Activated CD8-positive, alpha-beta T cell treated with anti-CD3 and anti-CD28 coated beads for 36 hours (primary cell): ENCODE measurements around the gene PURB. TPM values are rescaled to one million over a fixed set of nuclear protein-coding genes. Genes with fewer than 3 reads are reported as not detected.
"Not testable (repeated sequence)": the region's sequence is repeated elsewhere in the genome, so short reads cannot be mapped to it uniquely, and the experiment has no call there.

Experiments used
- ATAC-seq: fragments of 200-7000 bp; cut with Tn5 transposase; one replicate; pipeline ENCODE4 v1.10.0; 2021; ENCODE audit warnings: mild to moderate bottlenecking, moderate library complexity
- CTCF ChIA-PET: fragments of 350-600 bp; sonication (Branson Sonifier 250); formaldehyde crosslinking; loops from one replicate; lab custom pipeline; 2021; ENCODE audit warnings: antibody characterized with exemption; lab: Charles Lee
- POLR2A ChIA-PET: fragments of 350-600 bp; sonication (Branson Sonifier 250); formaldehyde crosslinking; loops from one replicate; lab custom pipeline; 2021; ENCODE audit warnings: antibody characterized with exemption; lab: Charles Lee
- DNase-seq: peaks from one replicate; pipeline ENCODE4 v3.0.0-alpha.2; 2020
- H3K27ac Mint-ChIP-seq: one replicate; pipeline ENCODE4 v1.8.0; 2021; ENCODE audit warnings: mild to moderate bottlenecking, mixed read lengths
- H3K27me3 Mint-ChIP-seq: one replicate; pipeline ENCODE4 v1.8.0; 2021; ENCODE audit warnings: mixed read lengths
- H3K36me3 Mint-ChIP-seq: one replicate; pipeline ENCODE4 v1.8.0; 2021; ENCODE audit warnings: low read depth, mixed read lengths
- H3K4me1 Mint-ChIP-seq: one replicate; pipeline ENCODE4 v1.8.0; 2021; ENCODE audit warnings: low read depth, mixed read lengths
- H3K4me3 Mint-ChIP-seq: one replicate; pipeline ENCODE4 v1.8.0; 2021; ENCODE audit warnings: mild to moderate bottlenecking, moderate library complexity, mixed read lengths
- H3K9me3 Mint-ChIP-seq: one replicate; pipeline ENCODE4 v1.8.0; 2021; ENCODE audit warnings: mixed read lengths
- CTCF ChIP-seq: fragments of 200-600 bp; IDR thresholded peaks from one replicate; pipeline ENCODE4 v1.8.0; 2022; ENCODE audit warnings: antibody characterized with exemption, mild to moderate bottlenecking
- intact Hi-C: fragments of 100-400 bp; cut with micrococcal nuclease; formaldehyde crosslinking; loops from one replicate; pipeline ENCODE4 v1.10.0; 2022
- total RNA-seq, 2 experiments: library from RNA; stranded (reverse); gene quantifications; one replicate each; pipeline ENCODE4 v1.2.3, GENCODE V29; 2021

PURB gene
- 10 to 100 TPM; 20.5 to 21.0 TPM for total RNA-seq

GRCh38 chr7:44885394-44886317, at the start of gene PURB:
Gene PURB, minus strand, starts transcription at chr7:44885530. Its CDS starts 182 bp downstream, at chr7:44885348.
- peak within 1 kb of the TSS; percentile 98 for H3K27ac Mint-ChIP-seq
- ChIA-PET CTCF (interaction anchor here (0.7 to 1.8 kb wide), 12 partner anchors 12 to 304 kb away, joined by 3 to 9 read pairs (median 4); partner anchors contain the start of gene H2AZ2), POLR2A (interaction anchor here (0.6 to 3.2 kb wide), 32 partner anchors 9 to 882 kb away, joined by 3 to 49 read pairs (median 4); partner anchors contain the start of genes DDX56, H2AZ2, OGDH and TBRG4)
- H3K27me3 Mint-ChIP-seq = no peaks in the 10 kb centered on the region
- intact Hi-C loops = loop anchor here (5.0 kb wide), 1 partner anchor 37 kb away; no protein-coding TSS in a partner anchor
- no peak for TF ChIP-seq CTCF
- DNase-seq (peak; percentile 97), ATAC-seq (peak; percentile 94)
- H3K9me3 Mint-ChIP-seq = peaks cover 9% of the 10 kb centered on the region
- H3K36me3 Mint-ChIP-seq = peaks cover 43% of the 10 kb centered on the region
- peaks cover 51% of the 10 kb centered on the region for H3K4me1 Mint-ChIP-seq
- peak within 1 kb of the TSS; percentile 96 for H3K4me3 Mint-ChIP-seq

GRCh38 chr7:44935016-44935415, 49.7 kb upstream of the PURB start:
- CTCF ChIA-PET = no interaction called here
- Mint-ChIP-seq H3K9me3 (no peaks in the 10 kb centered on the region), H3K4me3 (no peak overlapping the region), H3K27me3 (peaks cover 2% of the 10 kb centered on the region), H3K4me1 (no peaks in the 10 kb centered on the region), H3K36me3 (no peaks in the 10 kb centered on the region), H3K27ac (no peak overlapping the region)
- intact Hi-C loops = no loop called here
- DNase-seq (no peak), ATAC-seq (no peak)
- POLR2A ChIA-PET = interaction anchor here (0.8 kb wide), 1 partner anchor 20 kb away, joined by 3 read pairs; no protein-coding TSS in a partner anchor
- TF ChIP-seq CTCF = no peak

- H3K4me1 Mint-ChIP-seq, CTCF ChIA-PET, ATAC-seq, intact Hi-C loops, H3K27ac Mint-ChIP-seq, H3K4me3 Mint-ChIP-seq, DNase-seq, H3K9me3 Mint-ChIP-seq, H3K36me3 Mint-ChIP-seq, H3K27me3 Mint-ChIP-seq: not testable (repeated sequence)
- POLR2A ChIA-PET = interaction anchor here (0.8 kb wide), 1 partner anchor 21 kb away, joined by 3 read pairs; no protein-coding TSS in a partner anchor
Observed at GRCh38 chr7:44934510-44934909, 49.2 kb upstream of the PURB start.

GRCh38 chr7:44930921-44931320, 45.6 kb upstream of the PURB start:
- Mint-ChIP-seq H3K27me3 (peaks cover 3% of the 10 kb centered on the region), H3K9me3 (no peaks in the 10 kb centered on the region), H3K4me1 (no peaks in the 10 kb centered on the region), H3K4me3 (no peak overlapping the region), H3K36me3 (no peaks in the 10 kb centered on the region), H3K27ac (no peak overlapping the region)
- CTCF ChIA-PET = no interaction called here
- POLR2A ChIA-PET = no interaction called here
- DNase-seq (no peak), ATAC-seq (no peak)
- intact Hi-C loops = no loop called here
- TF ChIP-seq CTCF = no peak

- Mint-ChIP-seq H3K4me1 (peaks cover 16% of the 10 kb centered on the region), H3K4me3 (no peak overlapping the region), H3K27me3 (peaks cover 3% of the 10 kb centered on the region), H3K36me3 (no peaks in the 10 kb centered on the region), H3K9me3 (no peaks in the 10 kb centered on the region), H3K27ac (no peak overlapping the region)
- POLR2A ChIA-PET = interaction anchor here (1.0 to 4.5 kb wide), 5 partner anchors 37 to 74 kb away, joined by 3 to 25 read pairs (median 5); partner anchors contain the start of genes H2AZ2 and PURB
- DNase-seq (no peak), ATAC-seq (no peak)
- intact Hi-C loops = loop anchor here (5.0 kb wide), 1 partner anchor 35 kb away; the partner anchor contains the start of gene PURB
- CTCF ChIA-PET = interaction anchor here (0.6 to 10.5 kb wide), 16 partner anchors 10 to 1285 kb away, joined by 3 to 199 read pairs (median 4); partner anchors contain the start of genes H2AZ2 and PURB
- TF ChIP-seq CTCF = peak; percentile 6
Observed at GRCh38 chr7:44922351-44922694, 37.0 kb upstream of the PURB start.
